Caco-2 (cell line): ENCODE data around the gene DMGDH. TPM values are rescaled to one million over a fixed set of nuclear protein-coding genes. Genes with fewer than 3 reads are reported as not detected.

Experiments
- BruUV-seq: library from RNA; stranded (reverse); fragments of 400-500 nt; replicated peaks from 2 replicates; lab custom pipeline; 2021; lab: Mats Ljungman, UMichigan
- CTCF ChIA-PET: fragments of 300-600 bp; sonication (Branson Sonifier 250); formaldehyde crosslinking; loops from one replicate; lab custom pipeline; 2022; ENCODE audit warnings: antibody characterized with exemption; lab: Charles Lee
- POLR2A ChIA-PET: fragments of 300-600 bp; sonication (Branson Sonifier 250); formaldehyde crosslinking; loops from one replicate; lab custom pipeline; 2022; ENCODE audit warnings: antibody characterized with exemption; lab: Charles Lee
- DNase-seq, 2 experiments: peaks; one replicate each; pipeline versions ENCODE4 v3.0.0 to v3.0.0-alpha.2; 2020 to 2022
- H3K27me3 ChIP-seq: replicated peaks from 2 replicates; pipeline ENCODE4 v1.6.0; 2011; ENCODE audit warnings: low read length; ENCODE audit not compliant: control insufficient read depth, insufficient read depth
- H3K36me3 ChIP-seq: 2 replicates; pipeline ENCODE4 v1.5.1; 2011; ENCODE audit warnings: low read length; ENCODE audit not compliant: control insufficient read depth, insufficient read depth
- H3K4me1 ChIP-seq: fragments of 250-450 bp; sonication (Bioruptor Pico); 2 replicates; pipeline ENCODE4 v1.5.1; 2020; ENCODE audit warnings: mild to moderate bottlenecking
- H3K4me3 ChIP-seq: 2 replicates; pipeline ENCODE4 v1.5.1; 2011; ENCODE audit warnings: low read depth, mild to moderate bottlenecking, control low read depth, low read length
- H3K9me3 ChIP-seq: fragments of 250-450 bp; sonication (Bioruptor Pico); 2 replicates; pipeline ENCODE4 v1.5.1; 2020; ENCODE audit warnings: mild to moderate bottlenecking, moderate library complexity
- H3K27ac Mint-ChIP-seq: one replicate; pipeline ENCODE4 v1.8.0; 2022; ENCODE audit warnings: mixed read lengths; ENCODE audit not compliant: unreplicated experiment
- H3K27me3 Mint-ChIP-seq: one replicate; pipeline ENCODE4 v1.8.0; 2022; ENCODE audit warnings: mixed read lengths; ENCODE audit not compliant: insufficient read depth, unreplicated experiment
- H3K36me3 Mint-ChIP-seq: one replicate; pipeline ENCODE4 v1.8.0; 2022; ENCODE audit warnings: mild to moderate bottlenecking, mixed read lengths; ENCODE audit not compliant: insufficient read depth, unreplicated experiment
- H3K4me1 Mint-ChIP-seq: one replicate; pipeline ENCODE4 v1.8.0; 2022; ENCODE audit warnings: low read depth, mixed read lengths; ENCODE audit not compliant: unreplicated experiment
- H3K4me3 Mint-ChIP-seq: one replicate; pipeline ENCODE4 v1.8.0; 2022; ENCODE audit warnings: mild to moderate bottlenecking, moderate library complexity, mixed read lengths; ENCODE audit not compliant: unreplicated experiment
- H3K9me3 Mint-ChIP-seq: one replicate; pipeline ENCODE4 v1.8.0; 2022; ENCODE audit warnings: mixed read lengths; ENCODE audit not compliant: unreplicated experiment
- CTCF ChIP-seq, 2 experiments: fragments of 200-600 bp in 1 of 2; IDR thresholded peaks; 1 replicate in 1 of 2; 2 replicates in 1 of 2; pipeline versions ENCODE4 v1.5.1 to v1.8.0; 2011 to 2022; ENCODE audit warnings: antibody characterized with exemption in 1 of 2, control low read depth in 1 of 2, inconsistent platforms in 1 of 2, low read depth in 1 of 2, low read length in 1 of 2, mild to moderate bottlenecking in 1 of 2, moderate library complexity in 1 of 2; ENCODE audit not compliant: insufficient read depth in 1 of 2, severe bottlenecking in 1 of 2, unreplicated experiment in 1 of 2
- intact Hi-C: fragments of 100-400 bp; cut with micrococcal nuclease; formaldehyde crosslinking; loops from one replicate; pipeline ENCODE4 v1.10.0; 2022; ENCODE audit not compliant: unreplicated experiment
- total RNA-seq: library from RNA; stranded (reverse); gene quantifications from 2 replicates; pipeline ENCODE4 v1.2.3, GENCODE V29; 2022

Gene DMGDH
- total RNA-seq, 1 experiment from 2014 or later, result 1.8 TPM

DNA sequence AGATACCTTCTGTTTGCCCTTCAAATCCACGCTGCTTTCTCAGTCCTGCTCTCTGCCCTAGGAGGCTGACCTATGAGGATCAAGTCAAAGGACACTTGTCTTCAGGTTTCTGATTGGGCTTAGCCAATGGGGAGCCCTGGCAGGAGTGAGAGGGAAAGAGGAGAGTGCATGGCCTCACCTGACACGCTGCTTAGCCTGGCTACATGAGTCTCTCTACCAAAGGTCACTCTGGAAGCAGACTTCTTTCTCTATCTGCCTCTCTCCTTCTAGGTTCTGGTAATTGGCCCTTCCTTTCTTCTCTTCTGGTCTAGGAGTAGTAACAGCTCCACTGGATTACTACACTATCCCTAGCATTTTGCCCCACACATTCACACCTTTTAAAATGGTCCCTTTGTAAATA lies 97.5 kb downstream of the DMGDH start:
- intact Hi-C loops, result no loop called here
- BruUV-seq, result no TSS peak
- POLR2A ChIA-PET, result no interaction called here
- Mint-ChIP-seq H3K9me3 (no peaks in the 10 kb centered on the region), H3K36me3 (no peaks in the 10 kb centered on the region), H3K27me3 (no peaks in the 10 kb centered on the region), H3K4me1 (peaks cover 27% of the 10 kb centered on the region), H3K4me3 (no peak overlapping the region), H3K27ac (no peak overlapping the region)
- CTCF ChIA-PET, result no interaction called here
- Histone ChIP-seq H3K36me3 (no peaks in the 10 kb centered on the region), H3K4me3 (no peak overlapping the region), H3K27me3 (no peaks in the 10 kb centered on the region), H3K9me3 (no peaks in the 10 kb centered on the region), H3K4me1 (peaks cover 22% of the 10 kb centered on the region)
- TF ChIP-seq CTCF (IDR thresholded peaks at IDR 0.05; ENCODE audit: insufficient read depth in 1 of 2, low read depth in 1 of 2, low read length in 1 of 2, severe bottlenecking in 1 of 2, unreplicated experiment in 1 of 2), result no peak
- DNase-seq, result no peak

DNA sequence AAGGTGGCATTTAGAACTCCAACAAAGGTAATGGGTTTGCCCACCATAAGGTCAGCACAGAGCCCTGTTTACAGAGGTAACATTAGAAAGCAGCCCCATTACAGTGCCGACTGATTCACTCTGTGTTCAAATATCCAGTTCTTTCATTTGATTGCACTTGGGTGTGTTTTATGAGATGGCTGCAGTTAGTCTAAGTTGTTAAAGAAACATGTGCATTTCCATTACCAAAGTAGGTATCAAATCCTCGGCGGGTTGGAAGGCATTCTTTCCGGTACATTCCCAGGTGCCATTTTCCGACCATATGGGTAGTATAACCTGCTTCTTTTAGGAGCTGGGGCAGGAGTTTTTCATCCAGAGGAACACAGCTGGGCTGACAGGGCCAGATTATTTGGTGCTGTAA lies 100.7 kb downstream of the DMGDH start:
- peaks cover 11% of the 10 kb centered on the region for H3K4me1 Mint-ChIP-seq
- Histone ChIP-seq H3K27me3 (no peaks in the 10 kb centered on the region), H3K9me3 (no peaks in the 10 kb centered on the region), H3K4me3 (no peak overlapping the region), H3K4me1 (peaks cover 7% of the 10 kb centered on the region; the same call in 1 of the 2 replicates), H3K36me3 (no peaks in the 10 kb centered on the region)
- DNase-seq, result no peak
- no TSS peak for BruUV-seq
- CTCF ChIA-PET, result no interaction called here
- no peak overlapping the region for H3K4me3 Mint-ChIP-seq
- H3K9me3 Mint-ChIP-seq, result no peaks in the 10 kb centered on the region
- TF ChIP-seq CTCF (IDR thresholded peaks at IDR 0.05; ENCODE audit: insufficient read depth in 1 of 2, low read depth in 1 of 2, low read length in 1 of 2, severe bottlenecking in 1 of 2, unreplicated experiment in 1 of 2), result no peak
- POLR2A ChIA-PET, result no interaction called here
- no peaks in the 10 kb centered on the region for H3K36me3 Mint-ChIP-seq
- no peak overlapping the region for H3K27ac Mint-ChIP-seq
- no peaks in the 10 kb centered on the region for H3K27me3 Mint-ChIP-seq
- intact Hi-C loops, result loop anchor here (5.0 kb wide), 1 partner anchor 331 kb away; no protein-coding TSS in a partner anchor

- Histone ChIP-seq H3K4me3 (no peak overlapping the region), H3K36me3 (no peaks in the 10 kb centered on the region), H3K4me1 (no peaks in the 10 kb centered on the region), H3K27me3 (no peaks in the 10 kb centered on the region), H3K9me3 (no peaks in the 10 kb centered on the region)
- Mint-ChIP-seq H3K27ac (no peak overlapping the region), H3K4me1 (no peaks in the 10 kb centered on the region), H3K9me3 (no peaks in the 10 kb centered on the region), H3K36me3 (no peaks in the 10 kb centered on the region), H3K4me3 (no peak overlapping the region), H3K27me3 (no peaks in the 10 kb centered on the region)
- intact Hi-C loops, result loop anchor here (1.0 to 5.0 kb wide), 5 partner anchors 38 to 498 kb away; no protein-coding TSS in a partner anchor
- POLR2A ChIA-PET, result no interaction called here
- DNase-seq, result peak in 1 of 2 experiments; percentile 62
- CTCF ChIA-PET, result interaction anchor here (0.7 to 2.7 kb wide), 3 partner anchors 38 to 65 kb away, joined by 3 to 18 read pairs (median 3); no protein-coding TSS in a partner anchor
- TF ChIP-seq CTCF (IDR thresholded peaks at IDR 0.05; ENCODE audit: insufficient read depth in 1 of 2, low read depth in 1 of 2, low read length in 1 of 2, severe bottlenecking in 1 of 2, unreplicated experiment in 1 of 2), result peak; percentile 30 to 56
- BruUV-seq, result no TSS peak
Observed at GRCh38 chr5:78964889-78965288, 104.6 kb downstream of the DMGDH start.
